ENCODE data around the gene AP3M1.

Gene AP3M1

GRCh38 chr10:74118804-74119203, 31.8 kb downstream of the AP3M1 start:
- ChIA-PET CTCF (interaction anchor here (0.7 to 1.2 kb wide), 4 partner anchors 8 to 125 kb away, joined by 3 to 4 read pairs (median 4); no protein-coding TSS in a partner anchor), POLR2A (interaction anchor here (0.7 kb wide), 1 partner anchor 116 kb away, joined by 3 read pairs; no protein-coding TSS in a partner anchor)
- no peaks in the 10 kb centered on the region for H3K9me3 ChIP-seq (ENCODE audit: control insufficient read depth, insufficient read depth, low read depth, low read length)
- H3K36me3 ChIP-seq (ENCODE audit: control insufficient read depth in 2 of 2, insufficient read depth in 1 of 2, low read length in 2 of 2) = peaks cover 47 to 97% of the 10 kb centered on the region in 2 experiments
- TF ChIP-seq ZSCAN4 (tag by site-specific recombination; IDR thresholded peaks at IDR 0.05) (no peak), ZNF132 (tag by site-specific recombination; IDR thresholded peaks at IDR 0.05; ENCODE audit: borderline replicate concordance) (no peak), KLF1 (tag by site-specific recombination; IDR thresholded peaks at IDR 0.05) (peak; percentile 31; the same call in 1 of the 2 replicates), OVOL3 (tag by site-specific recombination; IDR thresholded peaks at IDR 0.05) (no peak)
- no peak overlapping the region for H3K27ac ChIP-seq (ENCODE audit: extremely low read depth, low read depth, low read length)
- H3K4me1 ChIP-seq (ENCODE audit: control insufficient read depth, insufficient read depth, low read length) = no peaks in the 10 kb centered on the region
- H3K4me3 ChIP-seq (ENCODE audit: low read depth, low read length) = no peak overlapping the region

GRCh38 chr10:74117738-74118137, 32.9 kb downstream of the AP3M1 start:
- CTCF ChIA-PET = interaction anchor here (1.0 to 1.2 kb wide), 2 partner anchors 9 to 117 kb away, joined by 3 to 4 read pairs; no protein-coding TSS in a partner anchor
- no peak for TF ChIP-seq ZSCAN4 (tag by site-specific recombination; IDR thresholded peaks at IDR 0.05)
- TF ChIP-seq ZSCAN18 (tag by site-specific recombination; IDR thresholded peaks at IDR 0.05) = no peak
- TF ChIP-seq ZNF777 (tag by site-specific recombination; IDR thresholded peaks at IDR 0.05; ENCODE audit: borderline replicate concordance) = no peak
- TF ChIP-seq SP7 (tag by site-specific recombination; IDR thresholded peaks at IDR 0.05) = no peak
- no peak for TF ChIP-seq ZNF660 (tag by site-specific recombination; IDR thresholded peaks at IDR 0.05)
- peaks cover 36 to 97% of the 10 kb centered on the region in 2 experiments for H3K36me3 ChIP-seq (ENCODE audit: control insufficient read depth in 2 of 2, insufficient read depth in 1 of 2, low read length in 2 of 2)
- no peaks in the 10 kb centered on the region for H3K4me1 ChIP-seq (ENCODE audit: control insufficient read depth, insufficient read depth, low read length)
- no peak overlapping the region for H3K4me3 ChIP-seq (ENCODE audit: low read depth, low read length)
- POLR2A ChIA-PET = no interaction called here
- no peak overlapping the region for H3K27ac ChIP-seq (ENCODE audit: extremely low read depth, low read depth, low read length)
- H3K9me3 ChIP-seq (ENCODE audit: control insufficient read depth, insufficient read depth, low read depth, low read length) = no peaks in the 10 kb centered on the region

- POLR2A ChIA-PET = no interaction called here
- CTCF ChIA-PET = interaction anchor here (0.6 to 1.6 kb wide), 5 partner anchors 10 to 265 kb away, joined by 3 to 6 read pairs (median 4); no protein-coding TSS in a partner anchor
- H3K36me3 ChIP-seq (ENCODE audit: control insufficient read depth in 2 of 2, insufficient read depth in 1 of 2, low read length in 2 of 2) = peaks cover 29 to 98% of the 10 kb centered on the region in 2 experiments
- no peak overlapping the region for H3K27ac ChIP-seq (ENCODE audit: extremely low read depth, low read depth, low read length)
- no peaks in the 10 kb centered on the region for H3K9me3 ChIP-seq (ENCODE audit: control insufficient read depth, insufficient read depth, low read depth, low read length)
- H3K4me3 ChIP-seq (ENCODE audit: low read depth, low read length) = no peak overlapping the region
- H3K4me1 ChIP-seq (ENCODE audit: control insufficient read depth, insufficient read depth, low read length) = no peaks in the 10 kb centered on the region
- TF ChIP-seq HIC1 (tag by site-specific recombination; IDR thresholded peaks at IDR 0.05) (0 out of 2 replicates have a peak, but pooled peaks have one; percentile 35), ZSCAN4 (tag by site-specific recombination; IDR thresholded peaks at IDR 0.05) (peak; percentile 74), ZNF830 (tag by site-specific recombination; IDR thresholded peaks at IDR 0.05; ENCODE audit: low read depth) (no peak), ZNF488 (tag by site-specific recombination; IDR thresholded peaks at IDR 0.05) (no peak), ZSCAN30 (tag by site-specific recombination; IDR thresholded peaks at IDR 0.05) (no peak), ZBTB1 (tag by site-specific recombination; IDR thresholded peaks at IDR 0.05) (no peak), ZBTB44 (tag by site-specific recombination; IDR thresholded peaks at IDR 0.05) (no peak), ZNF544 (tag by site-specific recombination; IDR thresholded peaks at IDR 0.05) (no peak), ZNF394 (tag by site-specific recombination; IDR thresholded peaks at IDR 0.05; ENCODE audit: borderline replicate concordance) (no peak), ZSCAN18 (tag by site-specific recombination; IDR thresholded peaks at IDR 0.05) (no peak), ZNF670 (tag by site-specific recombination; IDR thresholded peaks at IDR 0.05; ENCODE audit: low read depth) (no peak)
These were observed 36.6 kb downstream of the AP3M1 start for GRCh38 chr10:74114041-74114448.
